DND-41 (cell line): ENCODE results near the gene RASGRP3.

Source experiments
- ATAC-seq: fragments of 200-7000 bp; cut with Tn5 transposase; 3 replicates; pipeline ENCODE4 v1.9.1; 2021; ENCODE audit warnings: low read depth; ENCODE audit not compliant: insufficient read depth
- DNase-seq: peaks from one replicate; pipeline ENCODE4 v3.0.0-alpha.2; 2020
- H2AFZ ChIP-seq: 2 replicates; pipeline ENCODE4 v1.6.0; 2012; ENCODE audit warnings: low read depth, low read length
- H3K27ac ChIP-seq: 2 replicates; pipeline ENCODE4 v1.5.1; 2012; ENCODE audit warnings: low read length, inconsistent platforms
- H3K27me3 ChIP-seq: fragments of 200-600 bp; sonication (generic); 2 replicates; pipeline ENCODE4 v1.6.0; 2012; ENCODE audit warnings: low read length, mild to moderate bottlenecking, inconsistent platforms; ENCODE audit not compliant: insufficient read depth, poor library complexity
- H3K36me3 ChIP-seq: 2 replicates; pipeline ENCODE4 v1.5.1; 2012; ENCODE audit warnings: low read length, inconsistent platforms; ENCODE audit not compliant: insufficient read depth
- H3K4me1 ChIP-seq: 2 replicates; pipeline ENCODE4 v1.5.1; 2012; ENCODE audit warnings: mild to moderate bottlenecking, low read length; ENCODE audit not compliant: insufficient read depth
- H3K4me2 ChIP-seq: 2 replicates; pipeline ENCODE4 v1.6.0; 2012; ENCODE audit warnings: mild to moderate bottlenecking, moderate library complexity, low read length, inconsistent platforms; ENCODE audit not compliant: insufficient read depth
- H3K4me3 ChIP-seq, 2 experiments: fragments of 200-600 bp in 1 of 2; shearing (Covaris generic) in 1 of 2; 2 replicates each; pipeline ENCODE4 v1.5.1; 2012 to 2016; ENCODE audit warnings: inconsistent platforms in 2 of 2, low read length in 2 of 2, mild to moderate bottlenecking in 2 of 2, low read depth in 1 of 2, moderate library complexity in 1 of 2
- H3K79me2 ChIP-seq: 2 replicates; pipeline ENCODE4 v1.6.0; 2012; ENCODE audit warnings: low read length, inconsistent platforms; ENCODE audit not compliant: insufficient read depth
- H3K9ac ChIP-seq: 2 replicates; pipeline ENCODE4 v1.6.0; 2012; ENCODE audit warnings: low read depth, mild to moderate bottlenecking, inconsistent platforms, low read length, moderate library complexity
- H3K9me3 ChIP-seq: 2 replicates; pipeline ENCODE4 v1.5.1; 2012; ENCODE audit warnings: low read length, moderate library complexity, mild to moderate bottlenecking, inconsistent platforms; ENCODE audit not compliant: insufficient read depth, severe bottlenecking
- H4K20me1 ChIP-seq: 2 replicates; pipeline ENCODE4 v1.6.0; 2012; ENCODE audit warnings: low read length; ENCODE audit not compliant: insufficient read depth
- CTCF ChIP-seq: IDR thresholded peaks from 2 replicates; pipeline ENCODE4 v1.5.1; 2012; ENCODE audit warnings: borderline replicate concordance, low read length, moderate library complexity, mild to moderate bottlenecking; ENCODE audit not compliant: poor library complexity, severe bottlenecking; ENCODE audit errors: extremely low read depth
- EZH2 ChIP-seq: IDR thresholded peaks from 3 replicates; pipeline ENCODE4 v1.6.1; 2012; ENCODE audit warnings: borderline replicate concordance, low read depth, mild to moderate bottlenecking, moderate library complexity, low read length, inconsistent platforms; ENCODE audit not compliant: severe bottlenecking

RASGRP3 gene

GRCh38 chr2:33516456-33516995 lies 40.1 kb downstream of the RASGRP3 start:
- H3K79me2 ChIP-seq, result no peaks in the 10 kb centered on the region
- no peaks in the 10 kb centered on the region for H3K9me3 ChIP-seq
- H3K36me3 ChIP-seq, result no peaks in the 10 kb centered on the region
- H3K9ac ChIP-seq, result no peak overlapping the region
- H4K20me1 ChIP-seq, result no peaks in the 10 kb centered on the region
- no peak overlapping the region for H3K4me2 ChIP-seq
- H3K27ac ChIP-seq, result no peak overlapping the region
- TF ChIP-seq EZH2, result no peak
- no peak for TF ChIP-seq CTCF
- no peaks in the 10 kb centered on the region for H3K27me3 ChIP-seq
- no peaks in the 10 kb centered on the region for H3K4me1 ChIP-seq
- no peak overlapping the region for H3K4me3 ChIP-seq
- DNase-seq (no peak), ATAC-seq (no peak)
- no peak overlapping the region for H2AFZ ChIP-seq

DNA sequence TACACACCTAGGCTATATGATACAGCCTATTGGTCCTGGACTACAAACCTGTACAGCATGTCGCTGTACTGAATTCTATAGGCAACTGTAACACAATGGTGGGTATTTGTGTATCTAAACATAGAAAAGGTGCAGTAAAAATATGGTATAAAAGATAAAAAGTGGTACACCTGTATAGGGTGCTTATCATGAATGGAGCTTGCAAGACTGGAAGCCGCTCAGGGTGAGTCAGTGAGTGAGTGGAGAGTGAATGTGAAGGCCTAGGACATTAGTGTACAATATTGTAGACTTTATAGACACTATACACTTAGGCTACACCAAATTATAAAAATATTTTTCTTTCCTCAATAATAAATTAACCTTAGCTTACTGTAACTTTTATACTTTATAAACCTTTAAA lies 41.8 kb downstream of the RASGRP3 start:
- Histone ChIP-seq H3K27ac (no peak overlapping the region), H4K20me1 (no peaks in the 10 kb centered on the region), H3K9me3 (no peaks in the 10 kb centered on the region), H3K4me3 (no peak overlapping the region), H3K9ac (no peak overlapping the region), H3K27me3 (no peaks in the 10 kb centered on the region), H3K36me3 (no peaks in the 10 kb centered on the region), H2AFZ (no peak overlapping the region), H3K4me1 (no peaks in the 10 kb centered on the region), H3K4me2 (no peak overlapping the region), H3K79me2 (no peaks in the 10 kb centered on the region)
- ATAC-seq (no peak), DNase-seq (no peak)
- TF ChIP-seq CTCF, result no peak
- no peak for TF ChIP-seq EZH2

DNA sequence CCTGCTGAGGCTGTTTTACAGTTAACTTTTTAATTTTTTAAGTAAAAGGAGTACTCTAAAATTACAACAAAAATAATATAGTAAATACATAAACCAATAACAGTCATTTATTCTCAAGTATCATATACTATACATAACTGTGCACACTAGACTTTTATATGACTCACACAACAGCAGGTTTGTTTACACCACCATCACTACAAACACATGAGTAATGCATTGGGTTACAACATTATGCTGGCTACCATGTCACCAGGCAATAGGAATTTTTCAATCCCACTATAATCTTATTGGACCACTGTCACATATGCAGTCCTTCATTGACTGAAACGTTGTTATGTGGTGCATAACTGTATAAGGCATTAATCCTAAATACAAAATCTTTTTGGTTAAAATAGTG lies 42.5 kb downstream of the RASGRP3 start:
- H3K27ac ChIP-seq, result no peak overlapping the region
- DNase-seq (no peak), ATAC-seq (no peak)
- TF ChIP-seq EZH2, result no peak
- TF ChIP-seq CTCF, result no peak
- H3K9me3 ChIP-seq, result no peaks in the 10 kb centered on the region
- H3K36me3 ChIP-seq, result no peaks in the 10 kb centered on the region
- H3K4me3 ChIP-seq, result no peak overlapping the region
- H3K27me3 ChIP-seq, result no peaks in the 10 kb centered on the region
- H3K4me1 ChIP-seq, result no peaks in the 10 kb centered on the region
- H3K4me2 ChIP-seq, result no peak overlapping the region
- H3K79me2 ChIP-seq, result no peaks in the 10 kb centered on the region
- H2AFZ ChIP-seq, result no peak overlapping the region
- H3K9ac ChIP-seq, result no peak overlapping the region
- no peaks in the 10 kb centered on the region for H4K20me1 ChIP-seq

DNA sequence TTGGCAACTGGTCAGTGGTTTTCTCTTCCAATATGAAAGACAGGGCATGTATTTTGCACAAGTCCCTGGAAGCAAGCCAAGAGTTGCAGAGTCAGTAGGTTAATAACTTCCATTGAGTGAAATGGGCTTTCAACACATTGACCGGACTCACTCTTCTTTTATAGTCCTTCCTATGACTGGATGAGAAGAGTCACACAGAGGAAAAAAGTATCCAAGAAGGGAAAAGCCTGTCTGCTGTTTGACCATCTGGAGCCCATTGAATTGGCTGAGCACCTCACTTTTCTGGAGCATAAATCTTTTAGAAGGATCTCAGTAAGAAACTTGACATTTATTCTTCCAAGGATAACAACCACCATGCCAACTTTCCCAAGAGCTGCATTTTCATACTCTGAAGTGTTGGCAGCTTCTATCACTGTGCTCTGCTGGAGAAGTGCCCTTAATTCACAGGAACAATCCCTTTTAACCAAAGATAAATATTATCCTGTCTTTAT lies 45.4 kb downstream of the RASGRP3 start:
- no peaks in the 10 kb centered on the region for H3K4me1 ChIP-seq
- no peak for ATAC-seq
- no peak overlapping the region for H3K4me3 ChIP-seq
- H3K9me3 ChIP-seq, result no peaks in the 10 kb centered on the region
- no peaks in the 10 kb centered on the region for H3K27me3 ChIP-seq
- no peaks in the 10 kb centered on the region for H3K36me3 ChIP-seq
- no peaks in the 10 kb centered on the region for H4K20me1 ChIP-seq
- DNase-seq, result no peak
- no peak overlapping the region for H3K9ac ChIP-seq
- TF ChIP-seq EZH2 (no peak), CTCF (no peak)
- no peak overlapping the region for H2AFZ ChIP-seq
- no peaks in the 10 kb centered on the region for H3K79me2 ChIP-seq
- H3K4me2 ChIP-seq, result no peak overlapping the region
- no peak overlapping the region for H3K27ac ChIP-seq
